Measurements from ENCODE around the gene SH3RF3. TPM values are rescaled to one million over a fixed set of nuclear protein-coding genes. Genes with fewer than 3 reads are reported as not detected.

The SH3RF3 gene
- total and polyA plus RNA-seq, 2 donors (not counting 1 experiment from before 2014, with no cell fraction given) = 8.3 to 10.1 TPM

DNA sequence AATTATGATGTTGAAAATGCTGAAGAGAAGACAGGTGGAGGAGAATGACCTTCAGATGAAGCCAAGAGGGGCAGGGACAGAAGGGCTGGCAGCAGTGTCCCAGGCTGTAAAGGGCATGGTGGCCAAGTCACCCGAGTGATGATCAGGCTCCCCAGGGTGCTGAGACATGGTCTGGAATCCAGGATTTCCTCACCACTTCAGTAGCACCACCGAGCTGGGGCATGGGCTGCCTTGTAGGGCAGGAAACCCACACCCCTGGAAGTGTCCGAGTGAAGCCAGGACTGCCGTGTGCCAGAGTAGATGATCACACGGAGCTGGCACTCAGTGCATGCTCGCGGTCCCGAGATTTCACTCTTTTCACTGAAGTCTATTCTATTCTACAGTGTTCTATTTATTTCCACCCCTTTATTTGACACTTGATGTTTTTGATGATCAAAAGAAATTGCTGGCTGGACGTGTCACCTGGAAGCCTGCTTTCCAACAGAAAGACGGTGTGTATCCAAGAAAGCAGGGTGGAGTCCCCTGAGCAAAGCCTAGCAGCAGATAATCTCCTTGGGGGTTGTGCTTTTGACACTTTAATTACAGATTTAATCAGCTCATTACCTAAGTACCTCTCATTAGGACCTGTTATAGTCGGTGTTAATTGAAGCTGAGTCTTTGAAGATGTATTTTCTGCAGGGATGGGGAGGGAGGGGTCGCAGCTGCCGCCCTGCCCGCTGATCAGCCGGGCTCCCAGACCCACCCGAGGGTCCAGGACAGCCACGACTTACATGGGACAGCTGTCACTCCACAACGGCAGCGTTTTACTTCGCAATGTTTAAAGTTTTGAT lies 392.4 kb downstream of the SH3RF3 start:
- Histone ChIP-seq H3K4me2 (ENCODE audit: extremely low read depth, insufficient read depth, low read length) (no peak overlapping the region), H3K27ac (ENCODE audit: insufficient read depth, low read length) (no peak overlapping the region), H3K36me3 (ENCODE audit: control insufficient read depth, insufficient read depth, low read length) (no peaks in the 10 kb centered on the region), H4K20me1 (ENCODE audit: control insufficient read depth, extremely low read depth, insufficient read depth, low read length) (no peaks in the 10 kb centered on the region), H3K27me3 (ENCODE audit: control insufficient read depth, insufficient read depth, low read length) (no peaks in the 10 kb centered on the region), H3K9ac (ENCODE audit: insufficient read depth, low read length) (no peak overlapping the region), H3K9me3 (ENCODE audit: control insufficient read depth, insufficient read depth, low read depth, low read length) (no peaks in the 10 kb centered on the region), H3K79me2 (ENCODE audit: control insufficient read depth, insufficient read depth, low read length) (no peaks in the 10 kb centered on the region), H2AFZ (ENCODE audit: low read length) (no peak overlapping the region), H3K4me1 (ENCODE audit: control insufficient read depth, extremely low read depth, insufficient read depth, low read length) (no peaks in the 10 kb centered on the region), H3K4me3 (replicated peaks in 1 of 4; ENCODE audit: control extremely low read depth in 1 of 4, insufficient read depth in 1 of 4, low read depth in 3 of 4, low read length in 4 of 4) (no peak overlapping the region)
- no peak for DNase-seq (ENCODE audit: low read depth in 2 of 2)
- no peak for TF ChIP-seq EZH2 (IDR thresholded peaks at IDR 0.05; ENCODE audit: low read length, missing control alignments)
- TF ChIP-seq, protein P1, sequence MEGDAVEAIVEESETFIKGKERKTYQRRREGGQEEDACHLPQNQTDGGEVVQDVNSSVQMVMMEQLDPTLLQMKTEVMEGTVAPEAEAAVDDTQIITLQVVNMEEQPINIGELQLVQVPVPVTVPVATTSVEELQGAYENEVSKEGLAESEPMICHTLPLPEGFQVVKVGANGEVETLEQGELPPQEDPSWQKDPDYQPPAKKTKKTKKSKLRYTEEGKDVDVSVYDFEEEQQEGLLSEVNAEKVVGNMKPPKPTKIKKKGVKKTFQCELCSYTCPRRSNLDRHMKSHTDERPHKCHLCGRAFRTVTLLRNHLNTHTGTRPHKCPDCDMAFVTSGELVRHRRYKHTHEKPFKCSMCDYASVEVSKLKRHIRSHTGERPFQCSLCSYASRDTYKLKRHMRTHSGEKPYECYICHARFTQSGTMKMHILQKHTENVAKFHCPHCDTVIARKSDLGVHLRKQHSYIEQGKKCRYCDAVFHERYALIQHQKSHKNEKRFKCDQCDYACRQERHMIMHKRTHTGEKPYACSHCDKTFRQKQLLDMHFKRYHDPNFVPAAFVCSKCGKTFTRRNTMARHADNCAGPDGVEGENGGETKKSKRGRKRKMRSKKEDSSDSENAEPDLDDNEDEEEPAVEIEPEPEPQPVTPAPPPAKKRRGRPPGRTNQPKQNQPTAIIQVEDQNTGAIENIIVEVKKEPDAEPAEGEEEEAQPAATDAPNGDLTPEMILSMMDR (conservative IDR thresholded peaks at IDR 0.05 in 1 of 2, IDR thresholded peaks at IDR 0.05 in 1 of 2; ENCODE audit: low read depth in 1 of 2, low read length in 2 of 2) = no peak

DNA sequence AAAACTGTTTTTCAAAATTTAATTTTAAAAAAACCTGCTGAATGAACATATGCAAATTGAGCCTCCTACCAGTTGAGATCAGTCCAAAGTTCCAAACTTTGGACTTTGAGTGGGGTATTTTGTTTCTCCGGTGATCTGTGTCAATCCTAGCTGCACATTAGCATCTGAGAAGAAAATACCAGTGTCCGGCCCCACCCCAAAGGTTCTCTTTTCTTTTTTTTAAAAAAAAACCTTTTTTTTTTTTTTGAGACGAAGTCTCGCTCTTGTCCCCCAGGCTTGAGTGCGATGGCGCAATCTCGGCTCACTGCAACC lies 393.0 kb downstream of the SH3RF3 start:
- Histone ChIP-seq H3K36me3 (ENCODE audit: control insufficient read depth, insufficient read depth, low read length) (no peaks in the 10 kb centered on the region), H4K20me1 (ENCODE audit: control insufficient read depth, extremely low read depth, insufficient read depth, low read length) (no peaks in the 10 kb centered on the region), H3K27ac (ENCODE audit: insufficient read depth, low read length) (no peak overlapping the region), H3K4me1 (ENCODE audit: control insufficient read depth, extremely low read depth, insufficient read depth, low read length) (no peaks in the 10 kb centered on the region), H3K9ac (ENCODE audit: insufficient read depth, low read length) (no peak overlapping the region), H3K4me3 (replicated peaks in 1 of 4; ENCODE audit: control extremely low read depth in 1 of 4, insufficient read depth in 1 of 4, low read depth in 3 of 4, low read length in 4 of 4) (no peak overlapping the region), H3K4me2 (ENCODE audit: extremely low read depth, insufficient read depth, low read length) (no peak overlapping the region), H3K9me3 (ENCODE audit: control insufficient read depth, insufficient read depth, low read depth, low read length) (no peaks in the 10 kb centered on the region), H3K27me3 (ENCODE audit: control insufficient read depth, insufficient read depth, low read length) (no peaks in the 10 kb centered on the region), H2AFZ (ENCODE audit: low read length) (no peak overlapping the region), H3K79me2 (ENCODE audit: control insufficient read depth, insufficient read depth, low read length) (no peaks in the 10 kb centered on the region)
- DNase-seq (ENCODE audit: low read depth in 2 of 2) = no peak
- TF ChIP-seq EZH2 (IDR thresholded peaks at IDR 0.05; ENCODE audit: low read length, missing control alignments) = no peak
- TF ChIP-seq, protein P1 (conservative IDR thresholded peaks at IDR 0.05 in 1 of 2, IDR thresholded peaks at IDR 0.05 in 1 of 2; ENCODE audit: low read depth in 1 of 2, low read length in 2 of 2) = no peak

DNA sequence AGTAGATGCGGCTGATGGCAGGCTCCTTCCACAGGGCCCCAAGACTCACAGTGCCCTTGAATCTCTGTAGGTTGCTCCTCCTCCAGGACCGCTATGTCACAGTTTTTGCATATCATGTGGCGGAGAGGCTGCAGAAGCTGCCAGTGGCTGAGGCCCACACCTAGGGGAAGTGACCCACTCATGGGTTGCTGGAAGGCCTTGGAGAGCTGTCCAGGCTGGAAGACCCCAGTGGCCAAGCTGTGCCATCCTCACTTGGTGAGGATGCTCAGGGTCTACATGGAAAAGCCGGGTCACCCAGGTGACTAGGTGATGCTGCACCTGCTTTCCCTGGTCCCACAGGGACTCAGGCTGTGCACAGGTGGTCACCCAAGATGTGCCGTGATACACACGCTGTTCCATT lies 394.1 kb downstream of the SH3RF3 start:
- H3K4me2 ChIP-seq (ENCODE audit: extremely low read depth, insufficient read depth, low read length) = no peak overlapping the region
- no peaks in the 10 kb centered on the region for H3K36me3 ChIP-seq (ENCODE audit: control insufficient read depth, insufficient read depth, low read length)
- H3K4me3 ChIP-seq (replicated peaks in 1 of 4; ENCODE audit: control extremely low read depth in 1 of 4, insufficient read depth in 1 of 4, low read depth in 3 of 4, low read length in 4 of 4) = no peak overlapping the region
- no peaks in the 10 kb centered on the region for H3K9me3 ChIP-seq (ENCODE audit: control insufficient read depth, insufficient read depth, low read depth, low read length)
- H3K27me3 ChIP-seq (ENCODE audit: control insufficient read depth, insufficient read depth, low read length) = no peaks in the 10 kb centered on the region
- no peak overlapping the region for H3K9ac ChIP-seq (ENCODE audit: insufficient read depth, low read length)
- no peak overlapping the region for H2AFZ ChIP-seq (ENCODE audit: low read length)
- H3K4me1 ChIP-seq (ENCODE audit: control insufficient read depth, extremely low read depth, insufficient read depth, low read length) = no peaks in the 10 kb centered on the region
- TF ChIP-seq, protein P1 (conservative IDR thresholded peaks at IDR 0.05 in 1 of 2, IDR thresholded peaks at IDR 0.05 in 1 of 2; ENCODE audit: low read depth in 1 of 2, low read length in 2 of 2) = no peak
- TF ChIP-seq EZH2 (IDR thresholded peaks at IDR 0.05; ENCODE audit: low read length, missing control alignments) = no peak
- H4K20me1 ChIP-seq (ENCODE audit: control insufficient read depth, extremely low read depth, insufficient read depth, low read length) = no peaks in the 10 kb centered on the region
- DNase-seq (ENCODE audit: low read depth in 2 of 2) = no peak
- H3K79me2 ChIP-seq (ENCODE audit: control insufficient read depth, insufficient read depth, low read length) = no peaks in the 10 kb centered on the region
- no peak overlapping the region for H3K27ac ChIP-seq (ENCODE audit: insufficient read depth, low read length)

All from fibroblast of lung (primary cell).